Measurements from ENCODE around the gene AQR. TPM values are rescaled to one million over a fixed set of nuclear protein-coding genes. Genes with fewer than 3 reads are reported as not detected.

The AQR gene
- total RNA-seq, 1 experiment from 2014 or later = 26.1 TPM

Other genes with a start within 250 kb of the AQR start
- not detected in 2 replicates for gene GJD2, start 214.7 kb downstream of the AQR start, total RNA-seq (2014; rRNA removed)
- not detected in 2 replicates for gene ACTC1, start 174.2 kb downstream of the AQR start, total RNA-seq (2014; rRNA removed)
- gene ZNF770, start 18.5 kb upstream of the AQR start, total RNA-seq (2014; rRNA removed) = 26.9 and 27.5 TPM in 2 replicates
- not detected in 2 replicates for gene NANOGP8, start 115.6 kb upstream of the AQR start, total RNA-seq (2014; rRNA removed)

All from PC-3 (cell line).